GM10266 (cell line): Measurements from ENCODE around the gene SLC17A7.

ENCODE experiments used
- DNase-seq: peaks from one replicate; pipeline ENCODE4 v3.0.0; 2012; ENCODE audit errors: extremely low spot score
- CTCF ChIP-seq: IDR thresholded peaks from 2 replicates; pipeline ENCODE4 v1.5.1; 2012; ENCODE audit warnings: mild to moderate bottlenecking, low read depth; ENCODE audit not compliant: control insufficient read depth, insufficient read depth; ENCODE audit errors: missing control alignments

SLC17A7 gene

GRCh38 chr19:49419173-49419572 is 22.2 kb downstream of the SLC17A7 start:
- TF ChIP-seq CTCF = no peak
- no peak for DNase-seq

- DNase-seq = no peak
- TF ChIP-seq CTCF = no peak
Observed at GRCh38 chr19:49418511-49418910, 22.8 kb downstream of the SLC17A7 start.

- DNase-seq = no peak
- TF ChIP-seq CTCF = peak; percentile 12
Observed at GRCh38 chr19:49417088-49417487, 24.2 kb downstream of the SLC17A7 start.

GRCh38 chr19:49415810-49416200 is 25.5 kb downstream of the SLC17A7 start:
- TF ChIP-seq CTCF = no peak

GRCh38 chr19:49415102-49415809 is 26.1 kb downstream of the SLC17A7 start:
- no peak for TF ChIP-seq CTCF
- peak; percentile 84 for DNase-seq

More at GRCh38 chr19:49415810-49416200, 25.5 kb downstream of the SLC17A7 start:
- no peak for DNase-seq

- no peak for DNase-seq
- no peak for TF ChIP-seq CTCF
Observed at GRCh38 chr19:49414256-49414655, 27.1 kb downstream of the SLC17A7 start.

- no peak for TF ChIP-seq CTCF
- DNase-seq = no peak
Observed at GRCh38 chr19:49413348-49413747, 28.0 kb downstream of the SLC17A7 start.
